NCI-H1092 (cell line): ENCODE measurements around the gene CPZ.

Experiments
- DNase-seq: peaks from one replicate; lab custom pipeline; 2025; lab: John Stamatoyannopoulos, UW

Gene CPZ

GRCh38 chr4:8592366-8593263, at the start of gene CPZ:
CPZ (plus strand) TSS chr4:8592765; CDS start chr4:8592834, 69 bp downstream.
- DNase-seq, result no peak

GRCh38 chr4:8542776-8543525, 49.6 kb upstream of the CPZ start:
- DNase-seq, result no peak

GRCh38 chr4:8543623-8544022, 48.9 kb upstream of the CPZ start:
- DNase-seq, result no peak

GRCh38 chr4:8544282-8544681, 48.3 kb upstream of the CPZ start:
- no peak for DNase-seq

GRCh38 chr4:8544741-8545438, 47.7 kb upstream of the CPZ start:
- no peak for DNase-seq

- no peak for DNase-seq
Observed at GRCh38 chr4:8545439-8545765, 47.2 kb upstream of the CPZ start.

- no peak for DNase-seq
Observed at GRCh38 chr4:8546766-8547107, 45.8 kb upstream of the CPZ start.

GRCh38 chr4:8547108-8547911, 45.3 kb upstream of the CPZ start:
- DNase-seq, result no peak

GRCh38 chr4:8547912-8548730, 44.4 kb upstream of the CPZ start:
- no peak for DNase-seq

GRCh38 chr4:8548731-8549351, 43.7 kb upstream of the CPZ start:
- no peak for DNase-seq

GRCh38 chr4:8549352-8549931, 43.1 kb upstream of the CPZ start:
- DNase-seq, result no peak

GRCh38 chr4:8550691-8551090, 41.9 kb upstream of the CPZ start:
- DNase-seq, result no peak

GRCh38 chr4:8552024-8552423, 40.5 kb upstream of the CPZ start:
- no peak for DNase-seq

- no peak for DNase-seq
Observed at GRCh38 chr4:8552581-8553205, 39.9 kb upstream of the CPZ start.

- no peak for DNase-seq
Observed at GRCh38 chr4:8553216-8553615, 39.3 kb upstream of the CPZ start.

- no peak for DNase-seq
Observed at GRCh38 chr4:8553991-8554405, 38.6 kb upstream of the CPZ start.

- no peak for DNase-seq
Observed at GRCh38 chr4:8554555-8555100, 37.9 kb upstream of the CPZ start.

GRCh38 chr4:8555716-8556115, 36.8 kb upstream of the CPZ start:
- DNase-seq, result no peak

- DNase-seq, result no peak
Observed at GRCh38 chr4:8556341-8557150, 36.0 kb upstream of the CPZ start.
